Stimulated activated CD8-positive, alpha-beta memory T cell treated with anti-CD3 and anti-CD28 coated beads, Interleukin-4, amount 100 ng/mL, for 24 hours (primary cell): ENCODE measurements around the gene DHCR24.

ENCODE experiments used
- DNase-seq: peaks from one replicate; pipeline ENCODE4 v3.0.0-alpha.2; 2020; ENCODE audit warnings: low read depth

The DHCR24 gene

DNA sequence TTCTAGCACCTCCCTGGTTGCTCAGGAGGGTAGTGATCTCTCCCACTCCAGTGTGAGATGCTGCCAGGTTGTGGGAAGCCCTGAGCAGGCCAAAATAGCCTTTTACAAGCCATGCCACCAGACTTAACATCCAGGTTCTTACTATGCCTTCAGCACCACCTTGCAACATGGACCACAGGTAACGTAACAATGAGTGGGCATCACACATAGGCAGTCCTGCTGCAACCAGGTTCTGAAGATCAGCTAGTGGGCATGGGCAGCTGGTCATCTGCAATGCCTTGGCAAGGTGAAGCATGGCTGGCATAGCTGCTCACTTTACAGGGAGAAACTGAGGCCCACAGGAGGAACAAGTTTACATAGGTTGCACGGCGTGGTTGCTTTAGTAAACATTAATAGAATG lies 40.7 kb downstream of the DHCR24 start:
- DNase-seq: no peak

DNA sequence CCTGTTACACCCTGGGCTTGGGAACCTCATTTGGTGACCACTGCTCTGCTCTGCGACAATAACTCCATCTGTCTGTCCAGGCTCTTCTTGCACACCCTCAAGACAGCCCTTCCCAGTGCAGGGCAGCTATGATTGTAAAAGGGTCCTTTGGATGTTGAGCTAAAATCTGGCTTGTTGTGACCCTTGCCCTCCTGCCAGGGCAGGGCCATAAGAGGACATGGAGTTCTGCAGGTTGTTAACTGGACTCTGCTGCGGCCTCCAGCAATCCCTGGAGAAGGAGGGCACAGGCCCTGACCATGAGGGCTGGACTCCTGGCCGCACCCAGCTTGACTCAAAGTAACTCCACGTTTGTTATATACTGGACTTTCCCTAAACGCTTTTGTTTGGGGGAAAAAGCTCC lies 41.2 kb downstream of the DHCR24 start:
- no peak for DNase-seq

DNA sequence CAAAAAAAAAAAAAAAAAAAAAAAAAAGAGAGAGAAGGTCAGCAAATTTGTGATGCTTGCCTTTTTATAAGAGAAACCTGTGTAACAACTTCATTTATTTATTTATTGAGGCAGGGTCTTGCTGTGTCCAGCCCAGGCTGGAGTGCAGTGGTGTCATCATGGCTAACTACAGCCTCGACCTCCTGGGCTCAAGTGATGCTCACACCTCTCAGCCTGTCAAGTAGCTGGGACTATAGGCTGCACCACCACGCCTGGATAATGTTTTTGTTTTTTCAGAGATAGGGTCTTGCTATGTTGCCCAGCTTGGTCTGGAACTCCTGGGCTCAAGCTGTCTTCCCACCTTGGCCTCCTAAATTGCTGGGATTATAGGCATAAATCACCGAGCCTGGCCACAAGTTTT lies 42.4 kb downstream of the DHCR24 start:
- no peak for DNase-seq

DNA sequence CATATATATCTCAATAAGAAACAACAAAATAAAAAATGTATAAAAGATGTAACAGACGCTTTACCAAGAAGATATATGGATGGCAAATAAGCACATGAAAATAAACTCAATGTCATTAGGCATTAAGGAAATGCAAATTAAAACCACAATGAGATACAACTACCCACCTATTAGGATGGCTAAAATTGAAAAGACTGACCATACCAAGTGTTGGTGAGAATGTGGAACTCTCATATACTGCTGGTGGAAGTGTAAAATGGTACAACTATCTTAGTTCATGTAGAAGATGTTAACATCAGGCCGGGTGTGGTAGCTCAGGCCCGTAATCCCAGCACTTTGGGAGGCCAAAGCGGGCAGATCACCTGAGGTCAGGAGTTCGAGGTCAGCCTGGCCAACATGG lies 43.5 kb downstream of the DHCR24 start:
- DNase-seq: no peak

DNA sequence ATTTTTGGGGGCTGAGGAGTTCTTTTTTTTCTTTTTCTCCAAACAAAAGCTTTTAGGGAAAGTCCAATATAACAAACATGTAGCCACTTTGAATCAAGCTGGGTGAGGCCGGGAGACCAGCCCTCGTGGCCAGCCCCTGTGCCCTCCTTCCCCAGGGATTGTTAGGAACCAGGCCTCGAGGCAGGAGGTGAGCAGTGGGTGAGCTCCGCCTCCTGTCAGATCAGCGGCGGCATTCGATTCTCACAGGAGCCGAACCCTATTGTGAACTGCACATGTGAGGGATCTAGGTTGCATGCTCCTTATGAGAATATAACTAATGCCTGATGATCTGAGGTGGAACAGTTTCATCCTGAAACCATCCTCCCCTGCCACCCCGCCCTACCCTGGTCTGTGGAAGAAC lies 44.0 kb downstream of the DHCR24 start:
- DNase-seq: no peak

DNA sequence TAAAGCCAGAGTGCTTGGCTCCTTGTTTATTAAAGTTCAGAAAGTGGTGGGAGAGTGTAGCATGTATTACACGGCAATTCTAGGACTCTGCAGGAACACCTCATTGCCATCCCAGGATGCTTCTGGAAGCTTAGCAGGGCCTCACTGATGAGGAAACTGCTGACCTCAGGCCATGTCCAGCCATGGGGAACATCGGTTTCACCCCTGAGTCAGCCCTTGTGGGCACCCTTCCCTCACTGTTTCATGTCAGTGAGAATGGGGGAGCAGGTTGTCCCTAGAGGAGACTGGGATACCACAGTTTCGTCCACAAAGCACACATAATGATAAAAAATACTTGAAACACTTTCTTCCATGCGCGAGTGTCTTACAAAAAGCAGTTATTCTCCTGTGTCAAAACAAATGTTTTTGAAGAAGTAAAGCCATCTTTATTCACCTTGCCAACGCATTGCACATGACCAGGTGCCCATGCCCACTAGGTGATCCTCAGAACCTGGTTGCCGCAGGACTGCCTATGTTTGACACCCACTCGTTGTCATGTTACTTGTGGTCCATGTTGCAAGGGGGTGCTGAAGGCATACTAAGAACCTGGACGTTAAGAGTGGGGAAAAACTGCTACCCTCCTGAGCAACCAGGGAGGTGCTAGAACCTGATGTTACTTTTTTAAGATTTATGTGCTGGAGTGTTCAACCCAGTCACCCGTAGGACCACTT lies 44.6 kb downstream of the DHCR24 start:
- no peak for DNase-seq

DNA sequence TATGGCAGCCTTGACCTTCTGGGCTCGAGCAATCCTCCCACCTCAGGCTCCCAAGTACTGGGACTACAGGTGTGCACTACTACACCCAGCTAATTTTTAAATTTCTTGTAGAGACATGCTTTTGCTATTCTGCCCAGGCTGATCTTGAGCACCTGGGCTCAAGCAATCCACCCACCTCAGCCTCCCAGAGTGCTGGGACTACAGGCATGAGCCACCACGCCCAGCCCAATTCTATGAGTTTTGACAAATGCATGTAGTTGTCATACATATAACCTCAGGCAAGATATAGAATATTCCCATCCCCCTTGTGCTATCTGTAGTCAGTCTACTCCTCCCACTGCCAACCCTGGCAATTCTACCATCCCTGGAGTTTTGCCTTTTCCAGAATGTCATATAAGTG lies 47.2 kb downstream of the DHCR24 start:
- DNase-seq: no peak

DNA sequence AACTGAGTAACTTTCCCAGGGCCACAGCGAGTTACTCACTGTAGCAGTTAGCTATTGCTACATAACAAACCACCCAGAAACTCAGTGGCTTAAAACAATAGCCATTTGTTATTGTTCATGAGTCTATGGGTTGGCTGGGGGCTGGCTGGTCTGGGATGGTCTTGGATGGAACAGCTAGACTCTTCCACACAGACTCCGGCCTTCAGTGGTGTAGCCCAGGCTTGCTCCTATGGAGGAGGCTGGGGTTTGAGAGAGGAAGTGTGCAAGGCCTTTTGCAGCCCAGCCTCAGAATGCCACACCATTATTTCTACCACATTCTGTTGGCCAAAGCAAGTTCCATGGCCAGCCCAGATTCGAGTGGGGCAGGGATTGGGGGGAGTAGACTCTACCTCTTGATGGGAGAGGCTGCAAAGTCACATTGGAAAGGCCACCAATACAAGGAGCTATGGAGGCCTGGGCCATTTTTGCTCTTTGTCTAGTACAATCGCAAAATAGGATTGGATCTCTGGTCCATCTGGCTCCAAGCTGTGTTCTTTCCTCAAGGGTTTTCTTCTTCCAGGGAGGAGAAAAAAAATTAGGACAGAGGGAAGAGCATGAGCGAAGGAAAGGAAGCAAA lies 48.3 kb downstream of the DHCR24 start:
- no peak for DNase-seq

DNA sequence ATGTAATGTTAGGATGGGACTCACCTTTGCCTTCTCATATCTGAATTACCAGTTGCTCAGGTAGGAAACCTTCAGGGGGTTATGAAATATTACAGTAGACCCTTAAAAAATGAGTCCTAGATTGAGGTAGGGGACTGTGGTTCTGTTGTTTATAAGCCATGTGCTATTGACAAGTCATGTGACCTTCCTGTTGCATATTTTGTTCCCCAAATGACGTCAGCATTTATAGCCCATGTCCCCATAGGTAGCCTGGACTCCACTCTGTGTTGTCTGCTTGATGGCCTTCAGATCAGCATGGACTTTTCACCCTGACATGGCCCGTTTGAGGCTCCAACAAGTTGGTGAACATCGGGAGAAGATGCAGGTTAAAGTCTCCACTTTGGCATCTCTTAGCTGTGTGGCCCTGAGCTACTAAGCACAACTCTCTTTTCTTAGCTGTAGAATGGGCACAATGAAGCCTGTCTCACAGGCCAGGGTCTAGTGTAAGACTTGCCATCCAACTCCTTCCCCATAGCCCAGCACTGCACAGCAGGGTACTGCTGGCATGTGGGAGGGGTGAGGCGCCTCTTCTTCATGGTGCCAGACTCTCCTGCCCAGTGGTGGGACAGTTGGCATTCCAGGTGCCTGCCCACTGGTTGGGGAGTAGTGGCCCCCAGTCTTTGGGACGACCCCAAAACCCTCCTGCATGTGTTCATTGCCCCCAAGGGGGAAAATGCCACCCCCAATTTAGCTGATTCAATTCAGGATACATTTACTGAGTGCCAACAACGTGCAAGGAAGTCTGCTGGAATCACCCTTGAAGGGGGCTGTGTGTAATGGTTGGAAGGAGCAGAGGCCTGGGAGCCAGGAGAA lies 49.8 kb downstream of the DHCR24 start:
- no peak for DNase-seq

DNA sequence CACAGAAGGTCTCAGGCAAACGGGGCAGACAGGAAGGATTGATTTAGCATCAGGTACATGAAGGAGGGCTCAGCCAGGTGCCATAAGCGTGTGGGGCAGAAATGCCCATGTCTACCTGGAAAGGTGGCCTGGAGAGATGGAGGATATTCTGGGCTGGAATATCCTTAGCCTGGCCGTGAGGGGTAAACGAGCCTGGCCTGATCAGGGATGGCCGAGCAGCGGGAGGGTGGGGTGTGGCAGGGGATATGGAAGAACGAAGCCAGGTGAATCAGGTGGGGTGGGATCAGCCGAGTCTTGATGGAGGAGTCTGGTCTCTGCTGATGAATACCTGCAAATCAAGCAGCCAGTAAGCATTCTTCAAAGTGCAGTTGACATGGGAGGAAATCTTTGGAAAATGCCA lies 50.4 kb downstream of the DHCR24 start:
- no peak for DNase-seq

DNA sequence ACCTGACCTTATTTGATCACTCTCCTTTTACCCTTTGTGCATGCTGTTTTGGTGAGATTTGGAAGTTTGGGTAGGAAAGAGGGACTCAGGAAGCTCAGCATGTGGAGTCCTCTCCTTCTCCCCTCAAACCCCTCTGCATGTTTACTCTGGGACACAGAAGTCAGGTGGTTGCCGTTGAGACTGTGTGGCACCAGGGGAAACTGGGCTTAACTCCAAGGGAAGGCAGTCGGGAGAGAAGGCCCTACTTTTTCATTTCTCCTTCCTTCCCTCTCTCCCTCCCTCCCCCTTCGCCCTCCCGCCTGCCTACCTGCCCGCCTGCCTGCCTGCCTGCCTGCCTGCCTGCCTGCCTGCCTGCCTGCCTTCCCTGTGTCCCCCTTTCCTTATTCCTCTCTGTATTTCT lies 51.0 kb downstream of the DHCR24 start:
- DNase-seq: no peak

DNA sequence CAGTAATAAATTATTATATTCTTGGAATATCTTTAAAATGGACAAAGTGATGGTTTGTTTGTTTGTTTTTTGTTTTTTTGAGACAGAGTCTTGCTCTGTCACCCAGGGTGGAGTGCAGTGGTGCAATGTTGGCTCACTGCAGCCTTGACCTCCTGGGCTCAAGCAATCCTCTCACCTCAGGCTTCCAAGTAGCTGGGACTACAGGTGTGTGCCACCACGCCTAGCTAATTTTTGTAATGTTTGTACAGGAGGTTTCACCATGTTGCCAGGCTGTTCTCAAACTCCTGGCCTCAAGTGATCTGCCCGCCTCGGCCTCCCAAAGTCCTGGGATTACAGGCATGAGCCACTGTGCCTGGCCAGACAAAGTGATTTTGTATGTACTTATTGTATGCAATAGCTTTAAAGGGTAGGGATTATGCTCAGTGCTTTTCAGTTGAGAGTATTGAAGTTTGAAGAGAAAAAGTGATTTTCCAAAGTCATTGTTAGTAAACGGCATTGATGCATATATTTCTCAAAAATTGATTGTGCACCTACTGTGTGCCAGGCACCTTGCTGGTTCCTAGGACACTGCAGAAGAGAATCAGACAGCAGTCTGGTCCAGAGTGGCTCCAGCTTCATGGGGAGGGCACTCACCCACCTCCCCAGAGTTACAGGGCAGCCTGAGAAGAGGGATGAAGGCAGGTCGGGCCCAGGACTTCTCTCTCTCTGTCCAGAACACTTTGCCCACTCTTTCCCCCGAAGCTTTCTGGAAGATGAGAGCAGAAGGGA lies 51.7 kb downstream of the DHCR24 start:
- no peak for DNase-seq

DNA sequence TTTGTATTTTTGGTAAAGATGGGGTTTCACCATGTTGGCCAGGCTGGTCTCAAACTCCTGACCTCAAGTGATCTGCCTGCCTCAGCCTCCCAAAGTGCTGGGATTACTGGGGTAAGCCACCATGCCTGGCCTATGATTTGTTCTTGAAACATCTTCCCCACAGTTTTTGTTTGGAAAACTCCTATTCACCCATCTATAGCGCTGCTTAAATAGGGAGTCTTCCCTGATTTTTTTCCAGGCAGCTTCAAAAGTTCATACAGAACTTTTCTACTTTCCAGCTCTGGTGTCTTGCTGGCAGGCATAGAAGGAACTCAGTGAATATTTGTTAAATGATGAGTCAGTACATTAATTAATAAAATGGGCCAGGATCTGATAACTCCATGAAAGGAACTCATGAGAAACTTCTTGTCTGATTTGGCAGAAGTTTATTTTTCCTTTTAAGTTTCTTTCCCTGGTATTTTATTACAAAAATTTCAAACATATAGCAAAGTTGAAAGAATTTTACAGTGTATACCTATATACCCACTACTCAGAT lies 52.9 kb downstream of the DHCR24 start:
- DNase-seq: no peak

DNA sequence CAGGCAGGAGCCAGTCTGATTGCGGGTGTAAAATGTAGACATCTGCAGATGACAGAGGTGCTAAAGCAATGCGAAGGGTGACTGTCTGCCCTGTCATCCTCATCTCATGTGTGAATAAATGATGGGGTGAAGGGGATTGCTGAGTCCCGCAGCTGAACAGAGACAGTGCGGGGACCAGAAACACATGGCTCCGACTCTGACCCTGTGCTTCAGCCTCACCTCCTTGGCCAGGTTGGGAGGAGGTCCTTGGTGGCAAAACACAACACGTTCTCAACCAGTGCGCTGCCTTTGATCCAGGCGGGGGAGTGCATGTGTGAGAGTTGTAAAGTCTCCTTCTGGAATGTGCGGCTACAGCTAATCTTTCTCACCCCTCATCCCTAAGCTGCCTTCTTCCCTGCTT lies 53.9 kb downstream of the DHCR24 start:
- no peak for DNase-seq

DNA sequence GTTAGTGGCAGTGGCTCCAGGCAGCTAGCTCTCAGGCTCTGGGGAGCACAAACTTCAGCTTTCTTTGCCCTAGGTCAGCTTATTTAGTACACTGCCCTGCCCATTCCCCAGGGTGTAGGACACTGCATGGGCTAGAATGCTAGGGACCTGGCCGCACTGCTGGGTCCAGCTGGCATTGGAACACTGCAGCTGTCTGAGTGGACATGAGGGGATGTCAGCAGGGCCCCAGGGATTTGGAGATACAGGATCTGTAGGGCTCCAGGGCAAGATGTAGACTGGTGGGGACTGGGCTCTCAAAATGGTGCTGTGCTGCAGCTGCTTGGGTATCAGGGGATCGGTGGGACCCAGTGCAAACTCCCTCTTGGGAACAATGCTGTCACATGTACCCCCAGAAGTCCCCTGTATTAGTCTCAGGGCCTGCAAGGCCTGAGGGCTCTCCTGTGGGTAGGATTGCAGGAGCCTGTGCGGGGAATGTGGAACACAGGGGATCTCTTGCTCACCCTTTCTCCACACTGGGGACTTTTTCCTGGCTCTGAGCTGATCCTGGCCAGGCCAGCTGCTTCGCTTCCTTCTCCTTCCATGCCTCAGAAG lies 60.7 kb downstream of the DHCR24 start:
- no peak for DNase-seq

DNA sequence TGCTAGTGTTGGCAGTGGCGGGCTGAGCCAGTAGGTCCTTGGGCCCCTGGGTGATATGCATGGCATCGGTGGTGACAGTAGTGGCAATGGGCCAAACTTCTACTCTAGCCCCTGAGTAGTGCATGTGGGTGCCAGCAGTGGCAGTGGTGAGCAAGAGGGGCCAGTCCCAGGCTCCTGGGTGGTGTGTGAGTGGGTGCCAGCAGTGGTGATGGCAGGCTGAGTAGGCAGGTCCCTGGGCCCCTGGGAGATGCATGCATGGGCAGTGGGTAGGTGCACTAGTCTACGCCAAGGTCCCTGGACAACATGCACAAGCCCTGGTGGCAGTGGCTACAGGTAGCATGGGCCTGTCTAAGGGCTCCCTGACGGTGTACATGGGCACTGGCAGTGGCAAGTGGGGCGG lies 61.3 kb downstream of the DHCR24 start:
- DNase-seq: no peak

DNA sequence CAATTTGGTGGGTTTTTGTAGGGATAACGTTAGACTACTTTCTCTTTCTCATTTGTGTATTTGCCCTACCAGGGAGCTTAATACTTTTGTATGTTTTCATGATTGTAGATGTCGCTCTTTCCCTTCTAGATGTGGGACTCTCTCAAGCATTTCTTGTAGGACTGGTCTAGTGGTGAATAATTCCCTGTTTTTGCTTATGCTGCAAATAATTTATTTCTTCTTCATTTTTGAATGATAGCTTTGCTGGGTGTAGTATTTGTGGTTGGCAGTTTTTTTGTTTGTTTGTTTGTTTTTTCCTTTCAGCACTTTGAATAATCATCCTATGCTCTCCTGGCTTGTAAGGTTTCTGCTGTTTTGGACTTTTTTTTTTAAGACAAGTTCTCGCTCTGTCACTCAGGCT lies 63.3 kb downstream of the DHCR24 start:
- DNase-seq: no peak

DNA sequence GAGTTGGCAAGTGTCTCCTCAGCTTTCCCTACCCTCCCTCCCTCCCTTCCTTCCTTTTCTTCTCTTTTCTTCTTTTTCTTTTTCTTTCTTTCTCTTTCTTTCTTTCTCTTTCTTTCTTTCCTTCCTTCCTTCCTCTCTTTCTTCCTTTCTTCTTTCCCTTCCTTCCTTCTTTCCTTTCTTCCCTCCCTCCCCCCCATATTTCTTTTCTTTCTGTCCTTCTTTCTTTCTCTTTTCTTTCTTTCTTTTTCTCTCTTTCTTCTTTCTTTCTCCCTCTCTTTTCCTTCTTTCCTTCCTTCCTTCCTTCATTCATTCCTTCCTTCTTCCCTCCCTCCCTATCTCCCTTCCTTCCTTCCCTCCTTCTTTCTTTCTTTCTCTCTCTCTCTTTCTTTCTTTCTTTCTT lies 67.3 kb downstream of the DHCR24 start:
- DNase-seq: no peak

DNA sequence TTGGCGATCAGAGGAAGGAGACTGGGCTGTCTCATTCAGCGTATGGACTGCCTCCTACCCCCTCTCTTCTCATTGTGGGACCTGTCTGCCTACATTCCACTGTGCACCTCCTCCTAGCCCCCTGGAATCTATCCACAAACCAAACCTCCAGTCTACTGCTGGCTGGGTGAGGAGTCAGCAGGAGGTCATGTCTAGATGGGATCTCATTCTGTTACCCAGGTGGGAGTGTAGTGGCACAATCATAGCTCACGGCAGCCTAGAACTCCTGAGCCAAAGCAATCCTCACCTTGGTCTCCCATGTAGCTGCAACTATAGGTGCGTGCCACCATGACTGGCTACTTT lies 67.8 kb downstream of the DHCR24 start:
- no peak for DNase-seq

DNA sequence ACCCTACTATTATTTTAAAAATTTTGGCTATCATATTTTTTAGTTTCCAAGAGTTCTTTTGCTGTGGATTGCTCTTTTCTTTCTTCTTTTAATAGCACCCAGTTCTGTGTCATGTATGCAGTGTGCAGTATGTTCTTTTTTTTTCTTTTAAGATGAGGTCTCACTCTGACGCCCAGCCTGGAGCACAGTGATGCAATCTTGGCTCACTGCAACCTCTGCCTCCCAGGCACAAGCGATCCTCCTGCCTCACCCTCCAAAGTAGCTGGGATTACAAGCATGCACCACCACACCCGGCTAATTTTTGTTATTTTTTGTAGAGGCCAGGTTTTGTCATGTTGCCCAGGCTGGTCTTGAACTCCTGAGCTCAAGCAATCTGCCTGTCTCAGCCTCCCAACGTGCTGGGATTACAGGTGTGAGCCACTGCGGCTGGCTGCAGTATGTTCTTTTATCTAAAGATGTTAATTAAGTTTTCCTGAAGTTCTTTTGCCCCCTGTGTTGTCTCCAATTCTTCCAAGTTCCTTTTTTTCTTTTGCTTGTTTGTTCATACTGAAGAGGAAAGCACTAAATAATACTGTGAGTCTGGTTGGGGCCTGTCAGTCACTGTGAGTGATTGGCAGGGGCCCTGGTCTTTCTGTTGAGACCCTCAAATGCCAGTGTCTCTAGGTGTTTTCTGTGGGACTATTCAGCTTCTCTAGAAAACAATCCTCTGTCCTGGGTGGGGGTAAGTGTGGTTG lies 68.4 kb downstream of the DHCR24 start:
- no peak for DNase-seq

DNA sequence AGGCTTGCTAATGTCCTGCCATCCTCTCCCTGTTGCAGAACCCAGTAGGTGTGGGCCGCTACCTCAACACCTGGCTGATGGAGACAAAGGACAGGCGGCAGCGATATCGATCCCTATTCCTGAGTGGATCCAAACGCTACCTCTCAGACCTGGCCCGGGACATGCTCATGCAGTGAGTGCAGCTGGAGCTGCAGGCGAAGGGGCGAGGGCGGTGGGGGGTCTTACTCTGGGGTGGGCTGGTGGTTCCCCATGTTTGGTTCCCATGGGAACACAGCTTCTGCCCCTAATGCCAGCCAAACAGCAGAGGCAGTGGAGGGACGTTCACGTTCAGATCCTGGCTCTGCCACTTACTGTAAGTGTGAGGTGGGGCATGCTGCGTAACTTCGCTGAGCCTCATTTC lies 70.0 kb downstream of the DHCR24 start:
- no peak for DNase-seq
